Muscle of back (tissue), 11 donors: ENCODE results near the gene CFC1. TPM values are rescaled to one million over a fixed set of nuclear protein-coding genes. Genes with fewer than 3 reads are reported as not detected.
"Not testable (repeated sequence)": the region's sequence is repeated elsewhere in the genome, so short reads cannot be mapped to it uniquely, and the experiment has no call there.

Experiments
- DNase-seq, 3 donors: peaks; one replicate each; pipeline versions ENCODE4 v3.0.0 to v3.0.0-alpha.2; 2013
- polyA plus RNA-seq, 10 donors: library from polyadenylated mRNA; unstranded; fragments of 120-200 nt; gene quantifications; one replicate each; pipeline ENCODE4 v1.2.1, GENCODE V29; 2013; ENCODE audit not compliant: insufficient read length in 10 of 10

Gene CFC1
- polyA plus RNA-seq, 10 donors = not detected

DNA sequence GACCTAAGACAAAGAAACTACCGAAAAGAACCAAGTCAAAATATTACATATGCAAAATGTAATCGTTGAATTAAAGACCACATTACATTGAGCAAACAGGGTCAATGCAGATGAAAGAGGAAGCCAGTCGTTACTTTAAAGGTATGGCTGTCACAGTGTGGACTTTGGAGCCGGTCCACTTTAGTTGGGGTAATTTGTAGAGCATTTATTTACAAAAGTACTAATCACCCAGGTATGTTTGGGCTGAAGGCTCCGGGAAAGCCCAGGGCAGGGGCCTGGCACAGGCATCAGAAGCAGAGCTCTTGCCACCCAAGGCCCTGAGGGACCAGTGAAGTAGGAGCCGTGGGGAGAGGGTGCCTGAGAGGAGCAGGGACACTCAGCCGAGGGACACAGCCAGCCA, 15.8 kb downstream of the CFC1 start:
- not testable (repeated sequence) for DNase-seq

DNA sequence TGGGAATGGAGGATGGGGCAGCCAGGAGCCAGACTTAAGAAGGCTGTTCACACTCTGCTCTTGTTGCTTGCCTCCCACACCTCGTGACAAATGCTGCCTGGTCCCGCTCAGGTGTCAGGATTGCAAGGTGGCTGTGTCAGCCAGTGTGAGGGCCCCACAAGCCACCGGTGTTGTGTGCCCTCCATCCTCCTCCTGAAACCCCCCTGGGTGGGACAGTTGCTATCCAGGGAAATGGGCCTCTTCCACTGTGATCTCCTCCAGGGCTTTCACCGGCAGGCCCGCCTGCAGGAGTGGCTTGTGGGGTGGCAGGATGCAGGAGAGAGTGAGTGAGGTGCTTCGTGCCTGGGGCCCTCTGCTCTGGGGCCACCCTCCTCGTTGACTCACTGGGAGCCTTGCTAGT, 16.4 kb downstream of the CFC1 start:
- not testable (repeated sequence) for DNase-seq

DNA sequence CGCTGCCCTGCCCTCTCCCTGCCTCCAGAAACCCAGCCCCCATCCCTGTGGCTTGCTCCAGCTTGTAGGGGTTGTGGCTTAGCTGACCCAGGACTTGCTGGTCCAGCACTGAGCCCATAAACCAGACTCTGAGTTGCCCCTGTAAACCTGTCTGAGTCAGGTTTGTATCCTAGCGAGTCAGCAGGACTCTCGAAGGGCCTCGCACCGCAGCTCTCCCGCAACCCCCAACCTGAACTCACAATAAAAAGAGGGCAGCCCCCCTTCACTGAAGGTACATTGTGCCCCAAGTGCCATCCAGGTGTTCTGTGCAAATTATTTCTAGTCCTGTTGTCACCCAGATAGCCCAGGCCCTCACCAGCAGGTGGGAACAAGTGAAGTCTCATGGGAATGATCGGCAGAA, 17.9 kb downstream of the CFC1 start:
- not testable (repeated sequence) for DNase-seq

DNA sequence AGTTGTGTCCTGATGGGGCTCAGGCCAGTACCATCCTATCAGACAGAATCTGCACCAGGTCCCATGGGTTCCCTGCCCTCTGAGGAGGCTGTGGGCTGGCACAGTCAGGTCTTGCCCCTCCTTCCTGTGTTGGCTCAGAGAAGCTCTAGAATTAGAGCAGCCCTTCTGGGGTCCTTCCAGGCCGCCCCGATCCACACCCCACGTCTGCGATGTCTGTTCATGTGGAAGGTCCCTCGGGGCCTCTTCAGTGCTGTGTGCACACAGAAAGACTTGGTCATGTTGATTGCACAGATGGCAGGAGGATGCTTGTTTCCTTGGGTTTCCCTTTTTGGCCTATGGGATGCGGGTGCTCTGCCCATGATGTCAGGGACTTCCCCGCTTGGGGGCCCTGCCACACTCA, 20.3 kb downstream of the CFC1 start:
- not testable (repeated sequence) for DNase-seq

DNA sequence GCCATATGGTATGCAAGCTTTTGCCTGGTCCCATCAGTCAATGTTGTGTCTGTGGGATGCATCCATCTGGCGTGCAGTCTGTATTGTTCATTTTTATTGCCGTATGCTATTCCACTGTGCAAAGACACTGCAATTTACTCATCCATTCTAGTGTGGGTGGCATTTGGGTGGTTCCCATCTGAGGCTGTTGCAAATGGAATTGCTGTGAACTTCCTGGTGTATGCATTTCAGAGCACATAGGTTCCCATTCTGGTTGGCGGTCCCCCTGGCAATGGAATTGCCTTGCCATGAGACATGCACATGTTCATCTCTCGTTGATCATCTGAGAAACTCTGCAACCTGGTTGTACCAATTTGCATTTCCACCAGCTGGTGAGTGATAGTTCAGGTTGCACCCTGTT, 21.8 kb downstream of the CFC1 start:
- DNase-seq = not testable (repeated sequence)

DNA sequence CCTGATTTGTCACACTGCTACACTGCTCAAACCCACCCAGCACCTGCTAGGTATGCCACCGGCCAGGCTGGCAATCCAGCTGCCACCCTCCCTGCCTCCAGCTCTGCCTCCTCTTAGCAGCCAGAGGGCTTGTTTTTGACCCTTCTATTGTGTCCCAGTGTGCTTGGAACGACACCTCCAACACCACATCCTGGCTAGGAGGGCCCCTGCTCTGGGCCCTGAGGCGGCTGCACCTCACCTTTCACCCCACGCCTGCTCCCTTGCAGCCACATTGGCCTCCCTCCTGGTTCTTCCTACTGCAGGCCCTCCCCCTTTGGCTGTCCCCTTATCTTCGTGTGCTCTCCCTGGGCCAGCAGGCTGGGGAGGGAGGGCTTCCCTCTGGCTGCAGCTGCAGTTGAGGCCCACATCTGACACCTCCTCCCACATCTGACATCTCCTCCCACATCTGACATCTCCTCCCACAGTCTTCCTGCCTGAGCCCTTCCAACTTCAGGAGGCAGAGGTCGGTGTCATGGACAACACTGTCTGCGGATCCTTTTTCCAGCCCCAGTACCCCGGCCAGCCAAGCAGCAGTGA, 23.1 kb downstream of the CFC1 start:
- not testable (repeated sequence) for DNase-seq

DNA sequence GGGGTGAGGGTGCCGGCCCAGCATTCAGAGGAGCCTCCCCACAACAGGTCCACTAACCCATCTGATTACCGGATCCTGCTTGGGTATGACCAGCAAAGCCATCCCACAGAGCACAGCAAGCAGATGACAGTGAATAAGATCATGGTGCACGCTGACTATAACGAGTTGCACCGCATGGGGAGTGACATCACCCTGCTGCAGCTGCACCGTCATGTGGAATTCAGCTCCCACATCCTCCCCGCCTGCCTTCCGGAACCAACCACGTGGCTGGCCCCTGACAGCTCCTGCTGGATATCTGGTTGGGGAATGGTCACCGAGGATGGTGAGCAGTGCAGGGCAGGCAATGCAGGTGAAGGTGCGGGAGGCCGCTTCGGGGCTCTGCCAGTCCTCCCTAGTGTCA, 25.1 kb downstream of the CFC1 start:
- not testable (repeated sequence) for DNase-seq

DNA sequence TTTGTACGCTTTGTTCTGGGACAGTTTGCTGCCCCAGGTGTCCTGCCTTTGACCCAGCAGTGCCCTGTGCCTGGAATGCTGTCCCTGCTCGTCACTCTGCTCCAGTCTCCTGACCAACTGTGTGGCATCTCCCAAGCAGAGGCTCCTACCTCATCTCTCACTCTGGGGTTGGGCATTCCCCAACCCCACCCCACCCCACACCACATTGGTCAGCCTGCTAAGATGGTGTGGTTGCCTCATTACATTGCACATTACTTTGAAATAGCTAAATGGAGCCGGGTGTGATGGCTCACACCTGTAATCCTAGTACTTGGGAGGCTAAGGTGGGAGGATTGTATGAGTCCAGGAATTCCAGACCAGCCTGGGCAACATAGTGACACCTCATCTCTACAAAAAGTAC, 27.4 kb downstream of the CFC1 start:
- DNase-seq = not testable (repeated sequence)

DNA sequence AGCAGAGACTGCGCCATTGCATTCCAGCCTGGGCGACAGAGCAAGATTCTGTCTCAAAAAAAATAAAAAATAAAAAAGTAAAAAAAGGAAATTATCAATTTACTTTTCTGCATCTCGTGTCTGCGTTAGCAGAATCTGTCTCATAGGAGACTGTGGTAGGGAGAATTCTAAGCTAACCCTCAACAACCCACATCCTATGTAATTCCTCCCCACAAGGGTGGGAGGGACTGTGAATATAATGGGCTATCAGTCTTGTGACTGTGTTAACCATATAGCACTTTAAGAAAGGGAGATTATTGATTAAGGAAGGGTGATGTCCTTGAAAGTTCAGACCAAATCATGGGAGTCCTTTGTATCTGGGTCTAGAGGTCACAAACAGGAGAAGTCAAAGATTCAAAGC, 33.2 kb downstream of the CFC1 start:
- DNase-seq = not testable (repeated sequence)

DNA sequence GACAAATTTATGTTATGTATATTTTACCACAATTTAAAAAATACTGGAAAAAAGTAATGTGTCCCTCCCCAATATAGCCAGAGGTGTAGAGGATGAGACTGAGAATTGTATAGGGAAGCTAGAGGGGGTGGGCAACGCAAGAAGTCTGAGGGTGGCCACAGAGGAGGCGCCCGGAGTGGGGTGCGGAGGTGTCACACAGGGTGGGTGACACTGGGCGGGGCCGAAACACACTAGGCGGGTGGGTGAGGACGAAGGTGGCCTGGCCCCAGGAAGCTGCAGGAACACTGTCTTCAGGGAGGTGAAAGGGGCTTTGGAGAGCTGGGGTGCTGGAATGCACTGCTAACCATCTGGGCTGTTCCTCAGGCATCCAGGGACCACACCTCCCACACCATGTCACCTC, 42.9 kb downstream of the CFC1 start:
- not testable (repeated sequence) for DNase-seq

DNA sequence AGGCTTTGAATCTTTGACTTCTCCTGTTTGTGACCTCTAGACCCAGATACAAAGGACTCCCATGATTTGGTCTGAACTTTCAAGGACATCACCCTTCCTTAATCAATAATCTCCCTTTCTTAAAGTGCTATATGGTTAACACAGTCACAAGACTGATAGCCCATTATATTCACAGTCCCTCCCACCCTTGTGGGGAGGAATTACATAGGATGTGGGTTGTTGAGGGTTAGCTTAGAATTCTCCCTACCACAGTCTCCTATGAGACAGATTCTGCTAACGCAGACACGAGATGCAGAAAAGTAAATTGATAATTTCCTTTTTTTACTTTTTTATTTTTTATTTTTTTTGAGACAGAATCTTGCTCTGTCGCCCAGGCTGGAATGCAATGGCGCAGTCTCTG, 45.2 kb downstream of the CFC1 start:
- DNase-seq = not testable (repeated sequence)

DNA sequence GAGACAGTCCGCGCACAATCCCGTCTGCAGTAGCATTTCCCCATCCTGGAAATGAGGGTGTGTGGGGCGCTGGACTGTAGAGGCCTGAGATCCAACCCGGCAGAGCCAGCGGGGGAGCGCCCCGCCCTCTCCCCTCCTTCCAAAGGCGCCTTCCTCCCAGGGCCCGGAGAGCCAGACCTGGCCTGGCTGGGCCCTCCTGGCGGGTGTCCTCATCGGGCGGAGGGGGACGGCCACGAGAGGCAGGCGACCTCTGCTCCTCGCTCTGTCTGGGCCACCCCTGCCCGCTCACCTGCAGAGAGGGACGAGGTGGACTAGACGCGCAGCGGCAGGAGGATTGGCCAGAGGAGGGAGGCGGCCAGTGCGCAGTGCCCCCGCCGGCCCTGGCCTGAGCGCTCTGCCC, 49.9 kb downstream of the CFC1 start:
- DNase-seq = not testable (repeated sequence)

DNA sequence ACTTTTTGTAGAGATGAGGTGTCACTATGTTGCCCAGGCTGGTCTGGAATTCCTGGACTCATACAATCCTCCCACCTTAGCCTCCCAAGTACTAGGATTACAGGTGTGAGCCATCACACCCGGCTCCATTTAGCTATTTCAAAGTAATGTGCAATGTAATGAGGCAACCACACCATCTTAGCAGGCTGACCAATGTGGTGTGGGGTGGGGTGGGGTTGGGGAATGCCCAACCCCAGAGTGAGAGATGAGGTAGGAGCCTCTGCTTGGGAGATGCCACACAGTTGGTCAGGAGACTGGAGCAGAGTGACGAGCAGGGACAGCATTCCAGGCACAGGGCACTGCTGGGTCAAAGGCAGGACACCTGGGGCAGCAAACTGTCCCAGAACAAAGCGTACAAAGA, 51.0 kb downstream of the CFC1 start:
- not testable (repeated sequence) for DNase-seq

DNA sequence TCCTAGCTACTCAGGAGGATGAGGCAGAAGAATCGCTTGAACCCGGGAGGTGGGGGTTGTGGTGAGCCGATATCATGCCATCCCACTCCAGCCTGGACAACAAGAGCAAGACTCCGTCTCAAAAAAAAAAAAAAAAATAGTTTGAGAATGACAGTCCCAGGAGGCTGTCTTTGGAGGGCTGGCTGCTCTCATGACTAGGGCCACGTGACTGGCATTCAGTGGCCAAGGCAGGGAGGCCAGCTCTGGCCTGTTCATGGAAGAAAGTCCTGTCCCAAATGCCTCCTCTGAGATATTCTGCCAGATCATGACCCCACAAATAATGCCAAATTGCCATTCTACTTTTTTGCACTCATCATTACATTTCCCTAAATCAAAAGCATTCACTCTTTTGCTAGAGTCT, 54.4 kb downstream of the CFC1 start:
- not testable (repeated sequence) for DNase-seq

DNA sequence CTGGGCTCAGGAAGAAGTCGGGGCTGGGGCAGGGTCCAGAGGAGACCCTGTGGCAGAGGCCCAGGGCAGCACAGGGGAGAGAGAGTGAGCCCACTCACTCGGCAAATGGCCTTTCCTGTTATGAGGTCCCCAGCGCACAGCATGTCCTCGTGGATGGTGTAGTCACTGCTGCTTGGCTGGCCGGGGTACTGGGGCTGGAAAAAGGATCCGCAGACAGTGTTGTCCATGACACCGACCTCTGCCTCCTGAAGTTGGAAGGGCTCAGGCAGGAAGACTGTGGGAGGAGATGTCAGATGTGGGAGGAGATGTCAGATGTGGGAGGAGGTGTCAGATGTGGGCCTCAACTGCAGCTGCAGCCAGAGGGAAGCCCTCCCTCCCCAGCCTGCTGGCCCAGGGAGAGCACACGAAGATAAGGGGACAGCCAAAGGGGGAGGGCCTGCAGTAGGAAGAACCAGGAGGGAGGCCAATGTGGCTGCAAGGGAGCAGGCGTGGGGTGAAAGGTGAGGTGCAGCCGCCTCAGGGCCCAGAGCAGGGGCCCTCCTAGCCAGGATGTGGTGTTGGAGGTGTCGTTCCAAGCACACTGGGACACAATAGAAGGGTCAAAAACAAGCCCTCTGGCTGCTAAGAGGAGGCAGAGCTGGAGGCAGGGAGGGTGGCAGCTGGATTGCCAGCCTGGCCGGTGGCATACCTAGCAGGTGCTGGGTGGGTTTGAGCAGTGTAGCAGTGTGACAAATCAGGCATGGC, 55.4 kb downstream of the CFC1 start:
- not testable (repeated sequence) for DNase-seq

DNA sequence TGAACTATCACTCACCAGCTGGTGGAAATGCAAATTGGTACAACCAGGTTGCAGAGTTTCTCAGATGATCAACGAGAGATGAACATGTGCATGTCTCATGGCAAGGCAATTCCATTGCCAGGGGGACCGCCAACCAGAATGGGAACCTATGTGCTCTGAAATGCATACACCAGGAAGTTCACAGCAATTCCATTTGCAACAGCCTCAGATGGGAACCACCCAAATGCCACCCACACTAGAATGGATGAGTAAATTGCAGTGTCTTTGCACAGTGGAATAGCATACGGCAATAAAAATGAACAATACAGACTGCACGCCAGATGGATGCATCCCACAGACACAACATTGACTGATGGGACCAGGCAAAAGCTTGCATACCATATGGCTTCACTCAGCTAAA, 56.6 kb downstream of the CFC1 start:
- not testable (repeated sequence) for DNase-seq

Other genes with a start within 250 kb of the CFC1 start
- gene PTPN18, start 243.5 kb downstream of the CFC1 start, polyA plus RNA-seq = 10 to 100 TPM; 13.7 to 29.8 (median 18.0) TPM
- under 1 TPM; 0.03 to 0.11 (median 0.06) TPM for gene POTEI, start 90.2 kb downstream of the CFC1 start, polyA plus RNA-seq
- not detected for gene CFC1B, start 78.4 kb downstream of the CFC1 start, polyA plus RNA-seq
- gene POTEJ, start 11.9 kb upstream of the CFC1 start, polyA plus RNA-seq = under 1 TPM in 3 of 10 donors, not detected in 7; 0.05 to 0.18 (median 0.12) TPM
- gene GPR148, start 129.5 kb upstream of the CFC1 start, polyA plus RNA-seq = not detected
- not detected for gene AMER3, start 156.0 kb upstream of the CFC1 start, polyA plus RNA-seq
- 10 to 100 TPM in 4 of 10 donors, 1 to 10 TPM in 6; 5.3 to 16.6 (median 8.7) TPM for gene ARHGEF4, start 237.3 kb upstream of the CFC1 start, polyA plus RNA-seq